Heart right ventricle (tissue), 16 donors: ENCODE measurements around the gene WBP1. TPM values are rescaled to one million over a fixed set of nuclear protein-coding genes. Genes with fewer than 3 reads are reported as not detected.

Source experiments
- ATAC-seq, 8 donors: fragments of 200-7000 bp; cut with Tn5 transposase; one replicate each; pipeline ENCODE4 v1.9.1; 2020; ENCODE audit warnings: mild to moderate bottlenecking in 8 of 8, moderate library complexity in 8 of 8, moderate number of reproducible peaks in 1 of 8
- DNase-seq, 2 donors: peaks; one replicate each; pipeline ENCODE4 v3.0.0-alpha.2; 2020
- H3K27ac ChIP-seq, 10 donors: fragments of 200-600 bp; sonication (generic) in 2 of 10; one replicate each; pipeline versions ENCODE4 v1.5.0 to v1.8.0; 2020 to 2022; ENCODE audit warnings: mild to moderate bottlenecking in 3 of 10
- H3K27me3 ChIP-seq, 7 donors: fragments of 200-600 bp; one replicate each; pipeline ENCODE4 v1.8.0; 2021 to 2022; ENCODE audit warnings: mild to moderate bottlenecking in 2 of 7
- H3K36me3 ChIP-seq, 9 donors: fragments of 200-600 bp; sonication (generic) in 1 of 9; one replicate each; pipeline versions ENCODE4 v1.5.0 to v1.8.0; 2020 to 2022; ENCODE audit warnings: mild to moderate bottlenecking in 2 of 9
- H3K4me1 ChIP-seq, 9 donors: fragments of 200-600 bp; sonication (generic) in 1 of 9; one replicate each; pipeline versions ENCODE4 v1.5.0 to v1.8.0; 2020 to 2022; ENCODE audit warnings: mild to moderate bottlenecking in 4 of 9
- H3K4me3 ChIP-seq, 10 donors: fragments of 200-600 bp; sonication (generic) in 2 of 10; one replicate each; pipeline versions ENCODE4 v1.5.0 to v1.8.0; 2020 to 2022; ENCODE audit warnings: mild to moderate bottlenecking in 7 of 10, moderate library complexity in 2 of 10
- H3K9me3 ChIP-seq, 11 donors: fragments of 200-600 bp in 10 of 11; sonication (generic) in 2 of 11; one replicate each; pipeline versions ENCODE4 v1.5.0 to v1.8.0; 2013 to 2022; ENCODE audit warnings: mild to moderate bottlenecking in 2 of 11, control low read depth in 1 of 11, moderate library complexity in 1 of 11
- WGBS, 2 donors: extraction: QIAGEN DNeasy Blood & Tissue Kit; methylation state at CpG; one replicate each; pipeline ENCODE4 v1.1.7; 2013; ENCODE audit warnings: inconsistent platforms in 1 of 2; 5-methylcytosine and 5-hydroxymethylcytosine counted together
- intact Hi-C, 10 donors: fragments of 100-400 bp; cut with DNase I; formaldehyde crosslinking; loops; one replicate each; pipeline versions ENCODE4 v1.11.1 to v1.14.2; 2022
- polyA plus RNA-seq, 2 donors: library from polyadenylated mRNA; stranded (reverse); fragments of 200-250 nt; gene quantifications; one replicate each; pipeline ENCODE4 v1.2.3, GENCODE V29; 2013
- total RNA-seq, 10 donors: library from RNA; stranded (reverse); fragmentation: NEBNext Ultra II Directional in 3 of 10; extraction: Animal tissue kit (Norgen Biotek cat#: 25700) in 3 of 10; gene quantifications; one replicate each; pipeline versions ENCODE4 v1.2.1 to v1.2.4, GENCODE V29; 2021 to 2023
- TF ChIP-seq, protein P1 (sequence below), 9 donors: fragments of 200-600 bp; sonication (generic) in 2 of 9; IDR thresholded peaks; one replicate each; pipeline versions ENCODE4 v1.5.0 to v1.8.0; 2021 to 2022; ENCODE audit warnings: antibody characterized with exemption in 9 of 9, mild to moderate bottlenecking in 5 of 9, moderate library complexity in 1 of 9
- donor health status: Arrhythmogenic right ventricular cardiomyopathy.
- donor health status: ischemic (EF 13 %, LVEDD 7.1; RV severe dilation, severe dysfunction).
- donor health status: healthy with polysubstance abuse.
- donor health status: DM: no; HTN: yes; CAD: no.
- donor health status: DM: no; HTN: no; CAD: no.
- donor health status: ischemic (EF 25% LVEDD 6.9; RV normal size, moderate dysfunction).
- donor health status: ischemic (EF 25% LVEDD 5.7; RV mildly dilated, moderate dysfunction).
- donor health status: healthy.
- donor health status: DM: yes; HTN: yes; CAD: no.
- donor health status: Ischemic cardiomyopathy.
- donor health status: ischemic (EF 35%, LVEDD 5.7; RV mildly dilated, moderate dysfunction).
- donor health status: nonischemic (EF 11% LVEDD 7.7; RV severe dilation, severe dysfunction).
- donor health status: DM: yes; HTN: yes; CAD: no.
- donor health status: PGD.
- donor health status: ischemic (EF 29% LVEDD 5.4; RV normal size, mild dysfunction).
- donor health status: nonischemic (EF 23%, LVEDD 6.1; RV moderate dilation, normal function).

WBP1 gene
- total and polyA plus RNA-seq, 12 donors: 34.8 to 59.8 (median 45.8) TPM

GRCh38 chr2:74428675-74429074 lies 29.6 kb upstream of the WBP1 start:
- no peak for DNase-seq
- ATAC-seq: peak in 1 of 8 donors; percentile 25
- no peaks in the 10 kb centered on the region for H3K4me1 ChIP-seq
- peaks cover 0 to 83% (median 55%) of the 10 kb centered on the region in 9 donors for H3K36me3 ChIP-seq
- H3K27ac ChIP-seq: no peak overlapping the region
- intact Hi-C loops: no loop called here
- H3K27me3 ChIP-seq: no peaks in the 10 kb centered on the region
- 74 to 78% methylated on average over 5 of the region's 5 CpGs for WGBS, 2 donors
- TF ChIP-seq, protein P1, sequence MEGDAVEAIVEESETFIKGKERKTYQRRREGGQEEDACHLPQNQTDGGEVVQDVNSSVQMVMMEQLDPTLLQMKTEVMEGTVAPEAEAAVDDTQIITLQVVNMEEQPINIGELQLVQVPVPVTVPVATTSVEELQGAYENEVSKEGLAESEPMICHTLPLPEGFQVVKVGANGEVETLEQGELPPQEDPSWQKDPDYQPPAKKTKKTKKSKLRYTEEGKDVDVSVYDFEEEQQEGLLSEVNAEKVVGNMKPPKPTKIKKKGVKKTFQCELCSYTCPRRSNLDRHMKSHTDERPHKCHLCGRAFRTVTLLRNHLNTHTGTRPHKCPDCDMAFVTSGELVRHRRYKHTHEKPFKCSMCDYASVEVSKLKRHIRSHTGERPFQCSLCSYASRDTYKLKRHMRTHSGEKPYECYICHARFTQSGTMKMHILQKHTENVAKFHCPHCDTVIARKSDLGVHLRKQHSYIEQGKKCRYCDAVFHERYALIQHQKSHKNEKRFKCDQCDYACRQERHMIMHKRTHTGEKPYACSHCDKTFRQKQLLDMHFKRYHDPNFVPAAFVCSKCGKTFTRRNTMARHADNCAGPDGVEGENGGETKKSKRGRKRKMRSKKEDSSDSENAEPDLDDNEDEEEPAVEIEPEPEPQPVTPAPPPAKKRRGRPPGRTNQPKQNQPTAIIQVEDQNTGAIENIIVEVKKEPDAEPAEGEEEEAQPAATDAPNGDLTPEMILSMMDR (IDR thresholded peaks at IDR 0.05): no peak
- no peak overlapping the region for H3K4me3 ChIP-seq
- H3K9me3 ChIP-seq: no peaks in the 10 kb centered on the region

DNA sequence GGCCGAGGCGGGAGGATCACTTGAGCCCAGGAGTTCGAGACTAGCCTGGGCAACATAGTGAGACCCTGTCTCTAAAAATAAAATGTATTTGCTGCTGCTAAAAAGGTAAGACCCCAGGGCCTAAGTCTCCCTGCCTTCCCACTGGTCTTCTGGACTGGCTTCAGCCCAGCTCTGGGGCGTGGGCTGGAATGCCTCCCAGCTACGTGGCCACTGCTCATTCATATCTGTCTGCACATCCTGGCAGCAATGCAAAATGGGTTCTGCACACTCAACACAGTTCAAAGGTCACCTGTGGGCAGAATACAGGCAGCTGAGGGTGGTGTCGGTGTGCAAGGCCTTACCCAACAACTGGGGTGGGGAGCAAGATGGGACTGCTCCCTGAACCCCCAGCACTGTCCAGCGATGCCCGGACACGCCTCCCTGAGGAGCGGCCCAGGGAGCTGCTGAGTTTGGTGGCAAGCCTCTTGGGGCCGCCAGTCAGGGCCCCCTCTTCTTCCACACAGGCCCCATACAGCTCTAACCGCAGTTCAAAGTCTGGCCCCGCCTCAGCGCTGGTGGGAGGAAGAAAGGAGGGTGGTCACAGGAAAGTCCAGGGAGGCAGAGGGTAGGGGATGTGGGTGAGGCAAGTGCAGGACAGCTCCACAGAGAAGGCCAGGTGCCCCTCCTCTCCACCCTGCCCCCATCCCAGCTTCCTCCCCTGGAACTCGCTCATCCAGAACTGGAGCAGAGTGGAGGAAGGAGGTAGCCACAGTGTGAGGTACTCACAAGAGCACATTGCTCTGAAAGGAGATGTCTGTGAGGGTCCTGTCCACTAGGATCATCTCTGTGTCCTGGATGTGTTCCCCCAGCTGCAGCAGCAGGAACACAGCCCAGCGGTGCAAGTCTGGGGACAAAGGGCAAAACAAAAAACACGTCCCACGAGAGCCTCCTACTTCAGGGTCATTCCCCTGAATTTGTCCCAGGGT lies 28.5 kb upstream of the WBP1 start:
- no peaks in the 10 kb centered on the region for H3K27me3 ChIP-seq
- no peak overlapping the region for H3K27ac ChIP-seq
- ATAC-seq: peak in 1 of 8 donors; percentile 11
- H3K36me3 ChIP-seq: peaks cover 0 to 78% (median 55%) of the 10 kb centered on the region in 9 donors
- no peak for DNase-seq
- intact Hi-C loops: no loop called here
- peaks cover 0 to under 1% (median 0%) of the 10 kb centered on the region in 9 donors for H3K4me1 ChIP-seq
- H3K4me3 ChIP-seq: no peak overlapping the region
- TF ChIP-seq, protein P1 (IDR thresholded peaks at IDR 0.05): no peak
- WGBS, 2 donors: 89 to 91% methylated on average over 18 of the region's 18 CpGs
- H3K9me3 ChIP-seq: no peaks in the 10 kb centered on the region

DNA sequence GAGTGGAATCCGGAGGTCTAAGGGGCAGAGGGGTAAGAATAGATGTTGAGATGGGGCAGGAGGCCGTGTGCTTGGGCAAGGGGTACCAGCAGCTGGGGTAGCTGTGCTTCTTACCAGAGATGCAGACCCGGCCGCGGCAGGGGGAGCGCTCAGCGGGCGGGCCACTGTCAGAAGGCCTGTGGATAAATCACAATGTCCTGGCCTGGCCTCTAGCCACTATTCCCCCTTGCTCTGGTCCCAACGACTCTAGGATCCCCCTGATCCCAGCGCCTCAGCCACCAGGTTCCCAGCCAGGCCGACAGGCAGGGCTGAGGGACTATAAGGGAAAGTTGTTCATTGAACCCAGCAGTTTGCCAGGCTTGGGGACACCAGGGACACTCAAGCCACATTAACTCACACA lies 27.7 kb upstream of the WBP1 start:
- Histone ChIP-seq H3K9me3 (no peaks in the 10 kb centered on the region), H3K36me3 (peaks cover 0 to 71% (median 49%) of the 10 kb centered on the region in 9 donors), H3K4me1 (peaks cover 0 to 5% (median 0%) of the 10 kb centered on the region in 9 donors), H3K4me3 (no peak overlapping the region), H3K27me3 (no peaks in the 10 kb centered on the region), H3K27ac (no peak overlapping the region)
- DNase-seq (no peak), ATAC-seq (no peak)
- TF ChIP-seq, protein P1 (IDR thresholded peaks at IDR 0.05): no peak
- 83 to 93% methylated on average over 11 of the region's 11 CpGs for WGBS, 2 donors
- intact Hi-C loops: no loop called here

GRCh38 chr2:74436111-74436805 lies 22.0 kb upstream of the WBP1 start:
- DNase-seq: no peak
- Histone ChIP-seq H3K4me3 (peak overlapping the region in 7 of 10 donors; percentile 0 to 36 (median 24)), H3K4me1 (peaks cover 2 to 54% (median 37%) of the 10 kb centered on the region in 9 donors), H3K27me3 (peaks cover 0 to 22% (median 0%) of the 10 kb centered on the region in 7 donors), H3K9me3 (no peaks in the 10 kb centered on the region), H3K27ac (peak overlapping the region in 8 of 10 donors; percentile 2 to 55 (median 37)), H3K36me3 (peaks cover 0 to 20% (median 5%) of the 10 kb centered on the region in 9 donors)
- 58 to 68% methylated on average over 43 of the region's 43 CpGs for WGBS, 2 donors
- no peak for ATAC-seq
- intact Hi-C loops: no loop called here
- TF ChIP-seq, protein P1 (IDR thresholded peaks at IDR 0.05): no peak
